MM.1S (cell line): ENCODE data around the gene TCHH.

Experiments used
- CTCF ChIP-seq: fragments of 300-600 bp; sonication (generic); IDR thresholded peaks from 2 replicates; pipeline ENCODE4 v1.5.1; 2016; ENCODE audit warnings: antibody characterized with exemption, low read length, mixed read lengths
- EZH2 ChIP-seq: fragments of 300-600 bp; sonication (generic); optimal IDR thresholded peaks from 2 replicates; pipeline ENCODE3; 2017; ENCODE audit warnings: low read depth, mild to moderate bottlenecking, antibody characterized with exemption, low read length, mixed read lengths

- TF ChIP-seq EZH2 (no peak), CTCF (no peak)
Observed at GRCh38 chr1:152072311-152072710, 42.9 kb downstream of the TCHH start.
